Gastroesophageal sphincter (tissue), 3 donors: ENCODE measurements around the gene CDC42BPA.

Experiments
- CTCF ChIP-seq, 4 experiments: fragments of 200-600 bp in 2 of 4; fragments of 450-650 bp in 2 of 4; sonication (generic) in 1 of 4; IDR thresholded peaks; one replicate each; pipeline ENCODE4 v1.5.1; 2017 to 2019; ENCODE audit warnings: antibody characterized with exemption in 4 of 4, mild to moderate bottlenecking in 2 of 4, moderate library complexity in 2 of 4
- EP300 ChIP-seq: sonication (generic); formaldehyde crosslinking; IDR thresholded peaks from one replicate; pipeline ENCODE4 v1.6.1; 2017; ENCODE audit warnings: antibody characterized with exemption, mild to moderate bottlenecking
- POLR2A ChIP-seq, 2 donors: fragments of 450-650 bp; IDR thresholded peaks; one replicate each; pipeline ENCODE4 v1.6.1; 2017; ENCODE audit warnings: antibody characterized with exemption in 2 of 2, mild to moderate bottlenecking in 2 of 2, moderate library complexity in 1 of 2
- POLR2AphosphoS5 ChIP-seq: sonication (generic); formaldehyde crosslinking; IDR thresholded peaks from one replicate; pipeline ENCODE4 v1.6.1; 2017; ENCODE audit warnings: antibody characterized with exemption

GRCh38 chr1:227297073-227297793 lies 21.1 kb downstream of the CDC42BPA start:
- TF ChIP-seq POLR2A (IDR thresholded peaks at IDR 0.05) (no peak), CTCF (IDR thresholded peaks at IDR 0.05) (no peak), POLR2AphosphoS5 (no peak), EP300 (no peak)
